GM12878 (cell line): ENCODE results near the gene TCEANC2.

Source experiments
- BMI1 ChIP-seq: fragments of 450-650 bp; IDR thresholded peaks from 2 replicates; pipeline ENCODE4 v1.6.1; 2016; ENCODE audit warnings: mild to moderate bottlenecking, moderate library complexity, borderline replicate concordance
- BRCA1 ChIP-seq: IDR thresholded peaks from 2 replicates; pipeline ENCODE4 v1.6.1; 2011; ENCODE audit warnings: low read depth, low read length, improper control_type of control experiment
- CEBPB ChIP-seq, 2 experiments: fragments of 150-350 bp in 1 of 2; IDR thresholded peaks; 2 replicates each; pipeline ENCODE4 v1.6.1; 2012 to 2014; ENCODE audit warnings: low read depth in 2 of 2, low read length in 2 of 2, borderline replicate concordance in 1 of 2, inconsistent platforms in 1 of 2
- CREB1 ChIP-seq: IDR thresholded peaks from 2 replicates; pipeline ENCODE4 v1.6.1; 2012; ENCODE audit warnings: low read depth, mild to moderate bottlenecking, inconsistent platforms
- CTCF ChIP-seq, 3 experiments: IDR thresholded peaks in 2 of 3; conservative IDR thresholded peaks in 1 of 3; 2 replicates each; pipeline ENCODE4 v1.5.1; 2011; ENCODE audit warnings: low read depth in 3 of 3, low read length in 3 of 3, mild to moderate bottlenecking in 3 of 3, control low read depth in 2 of 3, moderate library complexity in 2 of 3, inconsistent platforms in 1 of 3, mixed read lengths in 1 of 3; ENCODE audit not compliant: control insufficient read depth in 2 of 3, insufficient read depth in 1 of 3; ENCODE audit errors: extremely low read depth in 1 of 3
- EP300 ChIP-seq, 2 experiments: fragments of 150-350 bp in 1 of 2; IDR thresholded peaks; 2 replicates each; pipeline ENCODE4 v1.6.1; 2011 to 2012; ENCODE audit warnings: low read depth in 2 of 2, low read length in 2 of 2, borderline replicate concordance in 1 of 2, improper control_type of control experiment in 1 of 2, inconsistent platforms in 1 of 2; ENCODE audit not compliant: control insufficient read depth in 1 of 2
- FOS ChIP-seq: IDR thresholded peaks from 3 replicates; pipeline ENCODE4 v1.6.1; 2011; ENCODE audit warnings: borderline replicate concordance; ENCODE audit not compliant: insufficient read length; ENCODE audit errors: extremely low read depth
- NFYA ChIP-seq: IDR thresholded peaks from 2 replicates; pipeline ENCODE4 v1.6.1; 2011; ENCODE audit warnings: low read depth, mild to moderate bottlenecking, low read length, improper control_type of control experiment, borderline replicate concordance
- POLR2A ChIP-seq: IDR thresholded peaks from 2 replicates; pipeline ENCODE4 v1.6.1; 2011; ENCODE audit warnings: low read depth, mild to moderate bottlenecking, low read length
- POLR2AphosphoS5 ChIP-seq: IDR thresholded peaks from 2 replicates; pipeline ENCODE4 v1.6.1; 2011; ENCODE audit warnings: mild to moderate bottlenecking, low read length, inconsistent platforms
- RELA ChIP-seq: fragments of 450-650 bp; IDR thresholded peaks from 2 replicates; pipeline ENCODE4 v1.8.0; 2014; ENCODE audit warnings: borderline replicate concordance; ENCODE audit not compliant: partially characterized antibody
- TAF1 ChIP-seq: IDR thresholded peaks from 2 replicates; pipeline ENCODE4 v1.6.1; 2011; ENCODE audit warnings: mild to moderate bottlenecking, low read depth, low read length, borderline replicate concordance
- ZSCAN29 ChIP-seq: fragments of 450-650 bp; IDR thresholded peaks from 2 replicates; pipeline ENCODE4 v1.6.1; 2017; ENCODE audit warnings: mild to moderate bottlenecking, moderate library complexity
- TF ChIP-seq, protein P1 (sequence below): IDR thresholded peaks from 2 replicates; pipeline ENCODE4 v1.6.1; 2012; ENCODE audit warnings: low read length, inconsistent platforms

- TF ChIP-seq POLR2A (no peak), CTCF (IDR thresholded peaks at IDR 0.05 in 2 of 3, conservative IDR thresholded peaks at IDR 0.05 in 1 of 3; ENCODE audit: control insufficient read depth in 2 of 3, extremely low read depth in 1 of 3, insufficient read depth in 1 of 3, low read depth in 3 of 3, low read length in 3 of 3) (no peak), BRCA1 (no peak), TAF1 (no peak), RELA (no peak), EP300 (IDR thresholded peaks at IDR 0.05; ENCODE audit: borderline replicate concordance in 1 of 2, control insufficient read depth in 1 of 2, low read depth in 2 of 2, low read length in 2 of 2) (no peak), NFYA (no peak), POLR2AphosphoS5 (no peak), BMI1 (no peak), ZSCAN29 (no peak), CEBPB (IDR thresholded peaks at IDR 0.05; ENCODE audit: borderline replicate concordance in 1 of 2, low read depth in 2 of 2, low read length in 2 of 2) (no peak), FOS (no peak), CREB1 (no peak)
- TF ChIP-seq, protein P1, sequence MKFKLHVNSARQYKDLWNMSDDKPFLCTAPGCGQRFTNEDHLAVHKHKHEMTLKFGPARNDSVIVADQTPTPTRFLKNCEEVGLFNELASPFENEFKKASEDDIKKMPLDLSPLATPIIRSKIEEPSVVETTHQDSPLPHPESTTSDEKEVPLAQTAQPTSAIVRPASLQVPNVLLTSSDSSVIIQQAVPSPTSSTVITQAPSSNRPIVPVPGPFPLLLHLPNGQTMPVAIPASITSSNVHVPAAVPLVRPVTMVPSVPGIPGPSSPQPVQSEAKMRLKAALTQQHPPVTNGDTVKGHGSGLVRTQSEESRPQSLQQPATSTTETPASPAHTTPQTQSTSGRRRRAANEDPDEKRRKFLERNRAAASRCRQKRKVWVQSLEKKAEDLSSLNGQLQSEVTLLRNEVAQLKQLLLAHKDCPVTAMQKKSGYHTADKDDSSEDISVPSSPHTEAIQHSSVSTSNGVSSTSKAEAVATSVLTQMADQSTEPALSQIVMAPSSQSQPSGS = no peak
Measured at GRCh38 chr1:54027848-54028247, 25.6 kb upstream of the TCEANC2 start.
